ENCODE measurements around the gene NPTN. TPM values are rescaled to one million over a fixed set of nuclear protein-coding genes. Genes with fewer than 3 reads are reported as not detected.

The NPTN gene
- total RNA-seq, result 10 to 100 TPM; 44.5 to 46.0 TPM

DNA sequence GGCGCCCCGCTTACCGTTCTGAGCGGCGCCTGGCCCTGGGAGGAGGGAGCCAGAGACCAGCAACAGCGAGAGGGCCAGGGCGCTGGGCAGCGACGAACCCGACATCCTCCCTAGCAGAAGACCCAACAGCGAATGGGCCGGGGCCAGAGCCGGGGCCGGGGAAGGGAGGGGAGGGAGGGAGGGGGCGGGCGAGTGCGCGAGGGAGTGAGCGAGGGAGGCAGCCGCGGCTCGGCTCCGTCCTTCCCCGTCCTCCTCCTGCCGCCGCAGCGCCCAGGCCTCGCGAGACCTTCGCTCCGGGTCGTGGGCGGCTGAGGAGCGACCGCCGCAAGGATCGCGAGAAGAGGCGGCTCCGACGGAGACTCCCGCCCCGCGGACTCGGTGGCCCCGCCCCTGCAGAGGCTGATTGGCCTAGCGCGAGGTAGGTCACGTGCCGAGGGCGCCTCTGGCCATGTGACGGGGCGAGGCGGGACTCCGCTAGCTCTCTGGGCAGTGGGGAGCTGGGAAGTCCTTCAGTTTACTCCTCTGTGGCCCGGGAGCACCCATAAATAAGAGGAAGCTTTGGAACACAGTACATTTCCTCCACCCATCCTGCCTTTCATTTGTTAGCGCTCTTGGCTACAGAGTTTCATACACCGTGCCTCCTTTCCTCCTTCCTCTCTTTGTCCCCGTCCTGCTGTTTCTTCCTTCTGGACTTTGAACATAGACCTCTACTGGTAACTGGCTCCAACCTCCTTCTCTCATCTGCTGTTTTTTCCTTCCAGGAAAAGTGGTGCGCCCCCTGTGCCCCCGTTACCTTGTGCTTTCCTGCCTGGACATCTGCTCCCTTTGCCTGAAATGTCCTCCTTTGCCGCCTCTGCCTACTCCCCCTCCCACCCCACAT is at the start of gene NPTN:
NPTN (minus strand) TSS at position 279 of the 880 bp plus-strand sequence; CDS start at position 105, 174 bp downstream.
- DNase-seq, result peak; percentile 99
- Mint-ChIP-seq H3K9me3 (no peaks in the 10 kb centered on the region), H3K27ac (peak within 1 kb of the TSS; percentile 48), H3K27me3 (peaks cover 25% of the 10 kb centered on the region), H3K4me1 (peaks cover 54% of the 10 kb centered on the region), H3K4me3 (peak within 1 kb of the TSS; percentile 85), H3K36me3 (ENCODE audit: low read depth) (no peaks in the 10 kb centered on the region)
- POLR2A ChIA-PET, result interaction anchor here (0.6 to 4.6 kb wide), 8 partner anchors 10 to 356 kb away, joined by 3 to 20 read pairs (median 4); no protein-coding TSS in a partner anchor
- CTCF ChIA-PET, result interaction anchor here (0.9 to 6.0 kb wide), 9 partner anchors 14 to 849 kb away, joined by 3 to 172 read pairs (median 3); no protein-coding TSS in a partner anchor

DNA sequence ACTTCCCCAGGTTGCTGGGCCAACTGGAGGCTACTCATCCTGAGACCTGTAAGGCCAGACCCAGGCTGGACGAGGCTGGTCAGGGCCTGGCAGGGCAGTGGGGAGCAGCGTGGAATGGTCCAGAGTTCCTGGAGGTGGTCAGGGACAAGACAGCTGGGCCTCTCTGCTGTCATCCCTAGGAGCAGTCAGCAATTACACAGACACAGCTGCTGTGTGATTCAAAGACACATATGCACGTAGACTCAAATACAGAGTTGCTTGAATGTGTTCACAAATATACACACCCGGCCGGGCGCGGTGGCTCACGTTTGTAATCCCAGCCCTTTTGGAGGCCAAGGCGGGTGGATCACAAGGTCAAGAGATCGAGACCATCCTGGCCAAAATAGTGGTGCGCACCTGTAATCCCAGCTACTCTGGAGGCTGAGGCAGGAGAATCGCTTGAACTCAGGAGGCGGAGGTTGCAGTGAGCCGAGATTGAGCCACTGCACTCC is 49.5 kb upstream of the NPTN start:
- peaks cover 58% of the 10 kb centered on the region for H3K27me3 Mint-ChIP-seq
- CTCF ChIA-PET, result interaction anchor here (1.0 to 4.9 kb wide), 5 partner anchors 10 to 46 kb away, joined by 3 to 23 read pairs (median 7); no protein-coding TSS in a partner anchor
- no peaks in the 10 kb centered on the region for H3K36me3 Mint-ChIP-seq (ENCODE audit: low read depth)
- no peak overlapping the region for H3K4me3 Mint-ChIP-seq
- no peak overlapping the region for H3K27ac Mint-ChIP-seq
- DNase-seq, result no peak
- H3K4me1 Mint-ChIP-seq, result peaks cover 21% of the 10 kb centered on the region
- POLR2A ChIA-PET, result interaction anchor here (1.0 kb wide), 1 partner anchor 15 kb away, joined by 5 read pairs; no protein-coding TSS in a partner anchor
- no peaks in the 10 kb centered on the region for H3K9me3 Mint-ChIP-seq

DNA sequence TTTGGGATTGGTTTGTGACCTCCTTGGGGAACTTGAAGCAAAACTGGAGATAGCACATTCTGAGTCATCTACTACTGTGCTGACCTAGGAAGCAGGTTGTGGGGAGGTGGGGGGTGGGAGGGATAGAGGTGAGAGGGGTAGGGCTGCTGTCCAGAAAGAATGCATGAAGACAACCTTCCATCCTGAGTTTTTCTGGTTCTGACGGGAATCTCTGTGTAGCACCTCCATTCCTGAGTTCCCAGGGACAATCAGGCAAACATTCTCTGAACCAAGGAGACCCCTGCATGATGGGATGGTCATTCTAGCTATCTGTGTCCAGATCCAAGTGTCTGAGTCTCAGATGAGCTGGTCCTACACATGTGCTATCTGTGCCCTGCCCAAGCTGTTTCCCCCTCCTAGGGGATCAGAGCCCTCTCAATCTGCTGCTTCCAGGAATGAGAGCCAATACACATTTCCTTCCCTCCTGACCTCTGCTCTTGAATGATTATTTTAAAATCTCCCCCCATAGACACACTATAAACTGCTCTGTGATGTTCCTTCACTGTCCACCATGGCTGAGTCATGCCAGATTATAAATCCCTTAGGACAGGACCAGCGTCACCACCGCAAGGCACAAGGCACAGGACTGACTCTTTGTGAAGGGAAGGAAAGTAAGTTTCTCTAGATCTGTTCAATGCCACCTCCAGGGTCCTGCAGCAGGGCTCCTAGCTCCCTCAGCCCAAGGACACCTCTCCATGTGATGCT is 48.8 kb upstream of the NPTN start:
- no peaks in the 10 kb centered on the region for H3K9me3 Mint-ChIP-seq
- no peak overlapping the region for H3K4me3 Mint-ChIP-seq
- H3K27me3 Mint-ChIP-seq, result peaks cover 57% of the 10 kb centered on the region
- H3K4me1 Mint-ChIP-seq, result peaks cover 22% of the 10 kb centered on the region
- no peak overlapping the region for H3K27ac Mint-ChIP-seq
- CTCF ChIA-PET, result interaction anchor here (1.2 to 4.9 kb wide), 2 partner anchors 18 kb away, joined by 5 to 23 read pairs; no protein-coding TSS in a partner anchor
- POLR2A ChIA-PET, result no interaction called here
- DNase-seq, result no peak
- H3K36me3 Mint-ChIP-seq (ENCODE audit: low read depth), result no peaks in the 10 kb centered on the region

GRCh38 chr15:73681063-73681462 is 47.9 kb upstream of the NPTN start:
- no peak overlapping the region for H3K27ac Mint-ChIP-seq
- H3K4me3 Mint-ChIP-seq, result no peak overlapping the region
- no peaks in the 10 kb centered on the region for H3K9me3 Mint-ChIP-seq
- peaks cover 22% of the 10 kb centered on the region for H3K4me1 Mint-ChIP-seq
- no peak for DNase-seq
- ChIA-PET CTCF (interaction anchor here (0.6 to 1.2 kb wide), 2 partner anchors 19 to 1190 kb away, joined by 3 to 5 read pairs; no protein-coding TSS in a partner anchor), POLR2A (interaction anchor here (4.5 kb wide), 1 partner anchor 18 kb away, joined by 30 read pairs; no protein-coding TSS in a partner anchor)
- H3K36me3 Mint-ChIP-seq (ENCODE audit: low read depth), result no peaks in the 10 kb centered on the region
- peaks cover 47% of the 10 kb centered on the region for H3K27me3 Mint-ChIP-seq

DNA sequence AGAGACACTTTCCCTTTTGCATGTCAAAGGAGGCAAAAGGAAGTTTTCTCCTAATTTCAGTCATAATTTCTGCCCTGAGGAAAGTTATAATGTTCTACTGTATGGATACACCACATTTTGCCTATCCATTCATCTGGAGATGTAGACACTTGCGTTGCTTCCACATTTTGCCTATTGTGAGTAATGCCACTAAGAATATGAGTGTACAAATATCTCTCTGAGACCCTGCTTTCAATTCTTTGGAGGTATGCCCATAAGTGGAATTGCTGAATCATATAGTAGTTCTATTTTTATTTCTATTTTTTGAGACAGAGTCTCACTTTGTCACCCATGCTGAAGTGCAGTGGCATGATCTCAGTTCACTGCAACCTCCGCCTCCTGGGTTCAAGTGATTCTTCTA is 47.4 kb upstream of the NPTN start:
- Mint-ChIP-seq H3K4me3 (no peak overlapping the region), H3K4me1 (peaks cover 22% of the 10 kb centered on the region)
- CTCF ChIA-PET, result interaction anchor here (1.2 kb wide), 1 partner anchor 20 kb away, joined by 5 read pairs; no protein-coding TSS in a partner anchor

DNA sequence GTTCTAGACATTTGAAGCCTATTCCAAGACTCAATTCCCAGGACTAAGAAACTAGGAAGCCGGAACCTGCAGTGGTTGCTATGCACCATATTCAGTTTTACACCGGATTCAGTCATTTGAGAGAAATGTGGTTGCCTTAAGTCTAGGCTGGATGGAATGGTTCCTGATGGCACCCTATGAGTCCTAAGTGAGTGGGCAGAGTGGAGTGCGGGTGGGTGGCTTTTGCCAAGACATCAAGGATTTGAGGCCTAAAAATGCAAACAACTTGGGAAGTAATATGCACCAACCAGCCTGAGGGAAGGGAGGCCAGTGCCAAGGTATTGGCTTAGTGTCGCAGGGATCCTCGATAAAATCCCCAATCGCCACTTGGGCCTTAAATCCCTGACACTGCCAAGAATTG is 46.8 kb upstream of the NPTN start:
- CTCF ChIA-PET, result interaction anchor here (1.5 kb wide), 1 partner anchor 20 kb away, joined by 8 read pairs; no protein-coding TSS in a partner anchor
- POLR2A ChIA-PET, result interaction anchor here (4.5 kb wide), 1 partner anchor 19 kb away, joined by 30 read pairs; no protein-coding TSS in a partner anchor
- Mint-ChIP-seq H3K36me3 (ENCODE audit: low read depth) (no peaks in the 10 kb centered on the region), H3K27me3 (peaks cover 36% of the 10 kb centered on the region), H3K27ac (no peak overlapping the region), H3K4me1 (peaks cover 22% of the 10 kb centered on the region), H3K9me3 (no peaks in the 10 kb centered on the region), H3K4me3 (no peak overlapping the region)
- no peak for DNase-seq

More for the DNA sequence above, 47.4 kb upstream of the NPTN start:
- no peak for DNase-seq
- H3K27ac Mint-ChIP-seq, result no peak overlapping the region
- no peaks in the 10 kb centered on the region for H3K36me3 Mint-ChIP-seq (ENCODE audit: low read depth)
- no peaks in the 10 kb centered on the region for H3K9me3 Mint-ChIP-seq
- POLR2A ChIA-PET, result interaction anchor here (4.5 kb wide), 1 partner anchor 18 kb away, joined by 30 read pairs; no protein-coding TSS in a partner anchor
- H3K27me3 Mint-ChIP-seq, result peaks cover 42% of the 10 kb centered on the region

DNA sequence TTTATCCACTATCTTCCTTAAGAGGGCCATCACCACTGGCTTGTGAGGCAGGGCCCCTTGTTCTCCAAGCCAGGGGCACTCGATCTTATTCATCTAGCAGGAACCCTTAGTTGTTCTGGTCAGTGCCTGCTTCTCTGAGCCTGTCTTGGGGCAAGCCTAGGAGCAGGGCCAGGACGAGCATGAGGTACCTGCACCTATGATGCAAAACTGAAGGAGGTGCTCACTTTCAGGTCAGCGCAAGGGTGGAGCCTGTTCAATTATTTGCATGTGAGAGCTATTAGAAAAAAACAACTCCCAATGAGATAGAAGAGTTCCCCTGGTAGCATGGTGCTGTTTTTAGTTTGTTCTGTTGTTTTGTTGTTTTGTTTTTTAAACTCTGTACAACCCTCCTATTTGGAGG is 46.0 kb upstream of the NPTN start:
- ChIA-PET POLR2A (interaction anchor here (4.5 kb wide), 1 partner anchor 20 kb away, joined by 30 read pairs; no protein-coding TSS in a partner anchor), CTCF (interaction anchor here (1.0 to 1.5 kb wide), 2 partner anchors 16 to 21 kb away, joined by 3 to 8 read pairs; no protein-coding TSS in a partner anchor)
- Mint-ChIP-seq H3K27ac (no peak overlapping the region), H3K4me1 (peaks cover 27% of the 10 kb centered on the region), H3K36me3 (ENCODE audit: low read depth) (no peaks in the 10 kb centered on the region), H3K27me3 (peaks cover 37% of the 10 kb centered on the region), H3K4me3 (no peak overlapping the region), H3K9me3 (no peaks in the 10 kb centered on the region)
- no peak for DNase-seq

DNA sequence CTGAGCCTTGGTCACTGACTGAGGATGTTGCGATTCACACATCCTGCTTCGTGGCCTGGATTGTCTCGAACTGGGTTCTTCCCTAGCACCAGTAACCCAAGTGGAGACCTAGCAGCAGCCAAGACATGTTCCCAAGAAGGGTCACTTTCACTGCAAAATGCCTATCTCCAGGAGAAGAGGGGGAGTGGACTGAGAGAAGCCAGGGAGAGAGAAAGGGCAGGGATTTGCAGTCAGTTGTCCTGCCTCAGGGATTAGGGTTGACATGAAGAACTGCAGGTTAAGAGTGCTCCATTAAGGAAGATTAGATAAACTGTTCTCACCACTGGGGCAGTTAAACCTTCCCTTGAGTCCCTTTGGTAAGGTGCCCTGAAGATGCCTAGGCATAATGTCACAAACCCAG is 45.3 kb upstream of the NPTN start:
- Mint-ChIP-seq H3K4me1 (peaks cover 23% of the 10 kb centered on the region), H3K4me3 (no peak overlapping the region), H3K9me3 (no peaks in the 10 kb centered on the region), H3K27me3 (peaks cover 36% of the 10 kb centered on the region), H3K27ac (no peak overlapping the region), H3K36me3 (ENCODE audit: low read depth) (no peaks in the 10 kb centered on the region)
- no peak for DNase-seq
- CTCF ChIA-PET, result interaction anchor here (1.3 to 3.7 kb wide), 4 partner anchors 7 to 42 kb away, joined by 4 to 76 read pairs (median 14); no protein-coding TSS in a partner anchor
- POLR2A ChIA-PET, result interaction anchor here (4.5 kb wide), 1 partner anchor 20 kb away, joined by 30 read pairs; no protein-coding TSS in a partner anchor

GRCh38 chr15:73677733-73678132 is 44.5 kb upstream of the NPTN start:
- H3K27me3 Mint-ChIP-seq, result peaks cover 37% of the 10 kb centered on the region
- DNase-seq, result no peak
- H3K4me1 Mint-ChIP-seq, result peaks cover 17% of the 10 kb centered on the region
- ChIA-PET CTCF (interaction anchor here (0.8 to 3.7 kb wide), 15 partner anchors 8 to 60 kb away, joined by 3 to 76 read pairs (median 4); no protein-coding TSS in a partner anchor), POLR2A (interaction anchor here (0.9 to 4.5 kb wide), 2 partner anchors 21 to 24 kb away, joined by 4 to 30 read pairs; no protein-coding TSS in a partner anchor)
- H3K9me3 Mint-ChIP-seq, result no peaks in the 10 kb centered on the region
- no peak overlapping the region for H3K4me3 Mint-ChIP-seq
- no peaks in the 10 kb centered on the region for H3K36me3 Mint-ChIP-seq (ENCODE audit: low read depth)
- no peak overlapping the region for H3K27ac Mint-ChIP-seq

GRCh38 chr15:73677146-73677607 is 44.0 kb upstream of the NPTN start:
- POLR2A ChIA-PET, result interaction anchor here (0.9 to 4.5 kb wide), 2 partner anchors 22 to 24 kb away, joined by 4 to 30 read pairs; no protein-coding TSS in a partner anchor
- H3K27ac Mint-ChIP-seq, result no peak overlapping the region
- peaks cover 17% of the 10 kb centered on the region for H3K4me1 Mint-ChIP-seq
- CTCF ChIA-PET, result interaction anchor here (0.8 to 3.7 kb wide), 16 partner anchors 8 to 124 kb away, joined by 3 to 76 read pairs (median 4); no protein-coding TSS in a partner anchor
- H3K36me3 Mint-ChIP-seq (ENCODE audit: low read depth), result no peaks in the 10 kb centered on the region
- H3K4me3 Mint-ChIP-seq, result no peak overlapping the region
- H3K27me3 Mint-ChIP-seq, result peaks cover 36% of the 10 kb centered on the region
- peak; percentile 55 for DNase-seq
- H3K9me3 Mint-ChIP-seq, result no peaks in the 10 kb centered on the region

DNA sequence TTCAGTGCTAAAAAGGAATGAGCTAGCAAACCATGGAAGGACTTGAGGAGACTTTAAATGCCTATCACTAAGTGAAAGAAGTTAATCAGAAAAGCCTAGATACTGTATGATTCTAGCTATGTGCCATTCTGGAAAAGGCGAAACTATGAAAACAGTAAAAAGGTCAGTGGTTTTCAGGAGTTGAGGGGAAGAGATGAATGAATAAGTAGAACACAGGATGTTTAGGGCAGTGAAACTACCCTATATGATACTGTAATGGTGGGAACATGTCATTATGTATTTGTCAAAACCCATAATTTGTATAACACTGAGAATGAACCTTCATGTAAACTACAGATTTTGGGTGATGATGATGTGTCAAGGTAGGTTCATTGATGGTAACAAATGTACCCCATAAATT is 41.4 kb upstream of the NPTN start:
- H3K27ac Mint-ChIP-seq, result no peak overlapping the region
- CTCF ChIA-PET, result no interaction called here
- no peak for DNase-seq
- H3K9me3 Mint-ChIP-seq, result no peaks in the 10 kb centered on the region
- POLR2A ChIA-PET, result no interaction called here
- H3K4me1 Mint-ChIP-seq, result peaks cover 17% of the 10 kb centered on the region
- H3K4me3 Mint-ChIP-seq, result no peak overlapping the region
- no peaks in the 10 kb centered on the region for H3K36me3 Mint-ChIP-seq (ENCODE audit: low read depth)
- peaks cover 41% of the 10 kb centered on the region for H3K27me3 Mint-ChIP-seq

DNA sequence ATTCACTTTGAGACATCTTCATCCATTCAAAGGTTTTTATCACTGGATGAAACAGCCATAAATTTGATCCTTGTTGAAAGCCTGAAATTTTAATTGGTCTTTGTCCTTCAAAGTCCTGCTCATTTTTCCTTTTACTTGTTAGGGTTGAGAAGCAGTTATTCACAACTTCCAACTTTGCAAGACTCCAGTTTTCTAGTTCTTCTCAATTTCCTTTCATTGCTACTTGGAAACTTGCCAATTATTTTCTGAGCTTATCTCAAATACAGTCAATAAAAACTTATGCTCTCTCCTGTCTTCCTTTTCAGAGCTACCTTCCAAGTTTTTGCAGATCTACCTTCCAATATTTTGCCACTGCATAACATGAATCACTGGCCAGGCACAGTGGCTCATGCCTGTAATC is 27.3 kb upstream of the NPTN start:
- H3K4me3 Mint-ChIP-seq, result no peak overlapping the region
- no peak overlapping the region for H3K27ac Mint-ChIP-seq
- no peak for DNase-seq
- peaks cover 2% of the 10 kb centered on the region for H3K9me3 Mint-ChIP-seq
- POLR2A ChIA-PET, result no interaction called here
- H3K4me1 Mint-ChIP-seq, result peaks cover 4% of the 10 kb centered on the region
- peaks cover 44% of the 10 kb centered on the region for H3K27me3 Mint-ChIP-seq
- CTCF ChIA-PET, result interaction anchor here (0.8 to 2.1 kb wide), 5 partner anchors 17 to 44 kb away, joined by 3 to 7 read pairs (median 5); no protein-coding TSS in a partner anchor
- H3K36me3 Mint-ChIP-seq (ENCODE audit: low read depth), result no peaks in the 10 kb centered on the region
